ENCODE data around the gene TRAF2.
"Not testable (repeated sequence)": the region's sequence is repeated elsewhere in the genome, so short reads cannot be mapped to it uniquely, and the experiment has no call there.

Gene TRAF2

DNA sequence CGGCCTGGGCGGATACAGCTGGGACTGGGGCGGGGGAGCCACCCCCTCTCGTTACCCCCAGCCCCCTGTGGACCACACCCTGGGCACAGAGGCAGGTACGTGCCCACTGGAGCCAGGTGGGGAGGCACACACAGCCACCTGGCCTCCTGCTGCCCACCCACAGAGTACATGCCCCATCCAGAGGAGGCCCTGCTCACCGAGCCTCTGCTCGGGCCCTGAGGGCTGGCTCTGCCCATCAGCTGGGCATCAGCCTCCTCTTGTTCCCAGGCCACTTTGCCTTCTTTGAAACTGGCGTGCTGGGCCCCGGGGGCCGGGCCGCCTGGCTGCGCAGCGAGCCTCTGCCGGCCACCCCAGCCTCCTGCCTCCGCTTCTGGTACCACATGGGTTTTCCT is 27.9 kb upstream of the TRAF2 start:
- no peak for DNase-seq

DNA sequence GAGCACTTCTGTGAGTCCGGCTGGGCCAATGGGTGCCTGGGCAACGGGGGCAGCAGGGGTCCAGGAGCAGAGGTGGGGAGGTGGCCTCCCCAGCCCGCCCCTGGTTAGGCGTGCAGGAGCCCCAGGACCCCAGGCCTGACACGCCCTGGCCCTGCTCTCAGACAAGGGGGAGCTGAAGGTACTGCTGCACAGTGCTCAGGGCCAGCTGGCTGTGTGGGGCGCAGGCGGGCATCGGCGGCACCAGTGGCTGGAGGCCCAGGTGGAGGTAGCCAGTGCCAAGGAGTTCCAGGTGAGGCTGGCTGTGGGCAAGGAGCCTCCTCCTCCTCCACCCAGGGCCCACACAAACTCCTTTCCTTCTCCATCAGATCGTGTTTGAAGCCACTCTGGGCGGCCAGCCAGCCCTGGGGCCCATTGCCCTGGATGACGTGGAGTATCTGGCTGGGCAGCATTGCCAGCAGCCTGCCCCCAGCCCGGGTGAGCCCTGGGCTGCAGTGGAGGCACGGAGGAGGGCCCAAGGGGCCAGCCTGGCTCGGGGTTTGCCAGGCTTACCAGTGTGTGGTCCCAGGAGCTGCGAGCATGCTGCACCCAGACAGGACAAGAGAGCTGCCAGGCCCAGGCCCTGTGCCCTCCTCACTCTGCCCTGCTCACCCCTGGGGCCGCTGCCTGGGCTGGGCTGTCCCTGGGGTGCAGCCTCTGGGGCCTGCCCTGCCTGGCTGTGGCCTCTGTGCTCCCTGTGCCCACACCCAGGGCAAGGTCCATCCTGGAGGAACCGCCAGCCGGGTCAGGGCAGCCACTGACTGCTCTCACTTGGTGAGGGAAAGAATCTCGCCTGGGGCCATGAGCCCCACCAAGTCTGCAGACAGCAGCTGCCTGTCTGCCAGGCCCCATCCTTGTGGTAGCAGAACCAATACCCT is 27.2 kb upstream of the TRAF2 start:
- no peak for DNase-seq

DNA sequence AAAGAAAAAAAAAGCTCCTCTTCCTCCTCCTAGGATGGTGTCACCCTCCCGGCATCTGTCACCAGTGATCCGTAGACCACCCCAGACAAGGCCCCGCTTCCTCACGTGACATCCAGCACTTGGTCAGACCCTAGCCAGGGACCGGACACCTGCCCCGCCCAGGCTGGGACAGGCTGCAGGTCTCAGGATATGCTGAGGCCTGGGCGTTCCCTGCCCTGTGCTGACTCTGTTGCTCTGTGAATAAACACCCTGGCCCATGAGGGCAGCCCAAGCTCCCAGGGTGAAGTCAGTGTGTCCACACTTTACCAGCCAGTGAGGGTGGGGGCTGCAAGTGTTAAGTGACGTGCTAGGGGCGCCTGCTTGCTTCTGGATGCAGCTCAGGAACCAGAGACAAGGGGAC is 25.8 kb upstream of the TRAF2 start:
- no peak for DNase-seq

- DNase-seq, result no peak
Observed at GRCh38 chr9:136860933-136861873, 25.1 kb upstream of the TRAF2 start.

DNA sequence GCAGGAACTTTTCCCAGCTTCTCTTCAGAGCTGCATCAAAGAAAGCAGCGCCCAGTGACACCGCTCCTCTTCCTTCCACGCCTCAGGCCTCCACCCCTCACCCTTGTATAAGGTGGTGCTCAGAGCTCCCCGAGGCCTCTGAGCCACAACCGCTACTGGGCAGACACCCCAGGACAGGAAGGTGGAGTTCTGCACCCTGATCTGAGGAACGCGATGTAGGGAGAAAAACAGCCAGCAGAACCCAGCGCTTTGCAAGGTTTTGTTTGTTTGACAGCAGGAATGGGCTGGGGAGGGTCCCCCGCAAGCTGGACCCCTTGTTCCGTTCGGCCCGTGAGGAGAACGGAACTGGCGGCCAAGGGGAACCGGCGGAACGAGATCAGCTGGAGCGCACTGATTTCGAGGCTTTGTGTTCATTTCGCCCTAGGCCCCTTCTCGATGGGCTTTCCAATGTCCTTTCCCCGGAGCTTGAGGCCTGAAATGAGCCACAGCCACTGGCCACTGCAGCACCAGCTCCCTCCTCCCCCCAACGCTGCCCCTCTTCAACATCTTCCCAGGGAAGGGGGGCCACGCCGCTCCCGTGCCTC is 24.4 kb upstream of the TRAF2 start:
- DNase-seq, result no peak

DNA sequence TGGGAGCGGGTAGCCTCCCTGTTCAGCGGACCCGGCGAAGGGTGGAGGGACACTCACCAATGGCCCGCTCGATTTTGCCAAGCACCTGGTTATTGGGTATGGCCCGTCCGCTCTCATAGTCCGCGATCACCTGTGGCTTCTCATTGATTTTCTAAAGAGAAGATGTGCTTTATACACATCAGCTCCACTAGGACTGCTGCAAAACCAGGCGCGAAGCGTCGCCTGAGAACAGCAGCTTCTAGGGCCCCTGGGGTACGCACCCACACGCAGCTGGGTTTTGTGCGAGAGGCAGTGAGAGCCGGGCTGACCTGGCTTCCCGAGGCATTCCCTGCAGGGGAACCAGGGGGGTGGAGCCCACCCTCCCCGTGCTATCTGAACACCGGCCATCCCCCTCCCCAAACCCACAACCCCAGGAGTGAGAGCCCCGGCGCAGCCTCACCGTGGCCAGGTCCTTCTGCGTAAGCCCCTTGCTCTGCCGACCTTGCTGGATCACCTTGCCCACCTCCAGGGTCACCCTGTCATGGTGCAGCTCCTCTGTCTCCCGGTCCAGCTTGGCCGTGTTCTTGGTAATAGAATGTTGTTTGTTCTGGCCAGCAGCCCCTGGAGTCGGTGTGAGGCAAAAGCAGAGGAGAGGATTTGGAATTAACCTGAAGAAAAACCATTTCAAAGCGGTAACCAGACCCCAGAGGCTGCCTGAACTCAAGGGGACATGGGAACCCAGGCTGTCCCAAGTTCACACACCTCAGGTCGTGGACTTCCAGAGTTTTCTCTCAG is 23.3 kb upstream of the TRAF2 start:
- no peak for DNase-seq

GRCh38 chr9:136863623-136864273 is 22.6 kb upstream of the TRAF2 start:
- DNase-seq, result no peak

DNA sequence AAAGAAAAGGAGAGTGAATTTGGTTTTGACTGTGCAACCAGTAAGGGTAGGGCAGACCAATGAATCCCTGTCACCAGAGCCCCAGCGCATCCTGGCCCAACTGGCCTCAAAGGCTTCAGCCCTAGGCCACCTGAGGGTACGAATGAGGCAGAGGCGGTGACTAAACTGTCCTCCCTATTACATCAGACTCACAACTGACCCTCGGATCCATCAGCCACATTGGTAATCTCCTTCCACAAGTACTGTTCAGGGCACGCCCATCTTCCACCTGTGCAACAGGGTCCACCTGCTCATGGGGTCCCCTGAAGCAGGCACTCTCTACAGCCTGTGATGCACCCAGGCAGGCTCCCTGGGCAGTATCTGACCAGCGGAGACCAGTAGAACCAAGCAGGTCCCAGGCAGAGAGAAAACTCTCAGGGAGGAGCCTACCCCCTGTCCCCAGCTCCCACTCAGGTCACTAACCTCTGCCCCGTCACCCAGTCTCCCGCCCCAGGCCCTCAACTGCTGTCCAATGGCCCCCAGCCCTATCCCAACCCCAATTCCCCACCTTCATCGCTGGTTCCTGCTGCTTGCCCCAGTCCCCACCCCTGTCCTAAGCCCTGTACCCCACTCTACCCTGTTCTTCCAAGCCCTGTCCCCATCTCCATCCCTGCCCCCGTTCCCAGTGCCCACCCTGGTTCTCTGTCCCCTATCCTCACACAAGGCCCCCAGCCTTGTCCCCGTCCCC is 21.1 kb upstream of the TRAF2 start:
- DNase-seq, result no peak

- DNase-seq, result no peak
Observed at GRCh38 chr9:136865768-136866103, 20.6 kb upstream of the TRAF2 start.

- not testable (repeated sequence) for DNase-seq
Observed at GRCh38 chr9:136866898-136867421, 19.4 kb upstream of the TRAF2 start.

- DNase-seq, result no peak
Observed at GRCh38 chr9:136867480-136867879, 18.8 kb upstream of the TRAF2 start.

DNA sequence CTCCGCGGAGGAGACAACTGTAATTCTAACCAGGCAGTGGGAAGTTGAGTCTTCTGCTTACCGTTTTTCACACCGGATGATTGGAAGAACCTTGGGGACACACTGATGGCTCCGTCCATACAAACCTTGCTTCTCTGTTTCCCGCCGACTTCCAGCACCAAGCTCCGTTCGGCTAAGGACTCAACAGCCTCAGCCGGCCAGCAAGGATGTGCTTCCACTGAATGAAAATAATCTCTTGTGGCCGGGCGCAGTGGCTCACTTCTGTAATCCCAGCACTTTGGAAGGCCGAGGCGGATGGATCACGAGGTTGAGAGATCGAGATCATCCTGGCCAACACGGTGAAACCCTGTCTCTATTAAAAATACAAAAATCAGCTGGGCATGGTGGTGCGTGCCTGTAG is 18.4 kb upstream of the TRAF2 start:
- no peak for DNase-seq

- DNase-seq, result no peak
Observed at GRCh38 chr9:136868644-136869043, 17.7 kb upstream of the TRAF2 start.

DNA sequence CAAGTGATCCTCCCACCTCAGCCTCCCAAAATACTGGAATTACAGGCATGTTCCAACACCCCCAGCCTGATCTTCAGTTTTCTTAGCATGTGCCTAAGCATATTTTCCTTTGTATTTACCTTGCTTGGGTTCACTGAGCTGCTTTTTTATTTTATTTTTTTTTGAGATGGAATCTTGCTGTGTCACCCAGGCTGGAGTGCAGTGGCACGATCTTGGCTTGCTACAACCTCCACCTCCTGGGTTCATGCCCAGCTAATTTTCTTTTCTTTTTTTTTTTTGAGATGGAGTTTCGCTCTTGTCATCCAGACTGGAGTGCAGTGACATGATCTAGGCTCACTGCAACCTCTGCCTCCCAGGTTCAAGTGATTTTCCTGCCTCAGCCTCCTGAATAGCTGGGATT is 16.7 kb upstream of the TRAF2 start:
- DNase-seq, result not testable (repeated sequence)

GRCh38 chr9:136875155-136875554 is 11.2 kb upstream of the TRAF2 start:
- DNase-seq, result no peak

DNA sequence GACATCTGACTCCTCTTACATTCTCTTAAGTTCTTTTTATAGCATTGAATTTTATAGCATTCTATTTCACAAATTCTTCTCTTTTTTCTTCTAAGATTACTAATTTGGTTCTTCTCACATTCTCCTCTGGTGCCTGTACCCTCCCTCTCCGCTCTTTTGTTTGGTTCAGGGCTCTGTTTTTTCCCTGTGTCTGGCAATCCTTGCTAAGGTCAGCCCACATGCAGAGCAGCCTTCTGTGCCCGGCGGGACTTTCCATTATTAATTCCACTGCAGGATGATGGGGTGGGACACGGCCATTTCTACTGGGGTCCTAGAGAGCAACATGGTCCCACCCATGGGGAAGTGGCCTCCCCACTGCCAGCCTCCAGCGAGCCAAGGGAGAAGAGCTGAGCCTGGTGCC is 9.8 kb upstream of the TRAF2 start:
- no peak for DNase-seq

DNA sequence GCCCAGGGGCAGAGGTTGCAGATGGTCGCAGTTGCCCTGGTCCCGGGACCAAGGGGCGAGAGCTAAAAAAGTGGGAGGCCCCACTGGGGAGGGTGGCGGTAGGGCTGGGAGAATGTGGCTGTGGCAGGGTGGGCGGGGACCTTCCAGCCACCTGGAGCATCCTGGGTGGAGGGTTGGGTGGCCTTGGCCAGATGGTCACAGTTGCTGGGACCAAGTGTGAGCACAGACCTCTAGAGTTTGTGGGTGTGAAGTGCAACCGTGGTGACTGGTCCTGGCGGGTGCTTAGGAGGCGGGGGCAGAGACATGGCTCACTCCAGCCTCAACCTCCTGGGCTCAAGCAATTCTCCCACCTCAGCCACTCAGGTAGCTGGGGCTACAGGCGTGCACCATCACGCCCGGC is 5.7 kb upstream of the TRAF2 start:
- no peak for DNase-seq

GRCh38 chr9:136881691-136882108 is 4.6 kb upstream of the TRAF2 start:
- DNase-seq, result no peak

DNA sequence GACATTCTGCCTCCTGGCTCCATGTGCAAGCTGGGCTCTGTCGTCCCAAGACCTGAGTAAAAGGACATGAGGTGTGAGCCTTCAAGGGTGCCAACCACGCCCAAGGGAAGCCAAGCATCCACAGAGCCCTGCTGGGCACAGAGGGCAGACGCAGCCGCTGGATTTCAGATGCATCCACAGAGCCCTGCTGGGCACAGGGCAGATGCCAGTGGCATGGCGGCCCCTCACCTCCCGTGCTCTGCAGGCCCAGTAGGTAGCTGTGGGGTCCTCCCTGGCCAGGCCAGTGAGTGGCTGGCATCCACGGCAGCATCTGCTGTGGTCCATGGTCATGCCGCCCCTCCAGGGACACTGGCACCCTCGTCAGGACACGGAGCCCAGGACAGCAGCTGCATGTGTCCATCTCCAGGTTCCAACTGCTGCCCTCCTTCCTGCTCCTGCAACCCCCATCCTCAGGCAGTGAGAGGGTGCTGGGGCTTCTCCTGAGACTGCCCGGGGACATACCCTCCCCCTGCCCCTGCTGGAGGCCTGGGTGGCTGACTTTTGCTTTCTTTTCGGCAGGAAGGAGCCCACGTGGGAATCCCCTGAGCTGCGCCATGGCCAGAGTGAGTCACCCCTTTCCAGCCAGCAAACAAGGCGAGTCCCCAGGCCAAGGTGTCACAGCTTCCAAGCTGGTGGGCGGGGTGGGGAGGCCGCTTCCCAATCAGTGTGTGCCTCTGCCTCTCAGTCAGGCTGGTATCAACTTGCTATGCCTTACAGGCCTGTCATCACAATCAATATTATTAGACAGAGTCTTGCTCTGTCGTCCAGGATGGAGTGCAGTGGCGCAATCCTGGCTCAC is 4.0 kb upstream of the TRAF2 start:
- DNase-seq, result no peak

DNA sequence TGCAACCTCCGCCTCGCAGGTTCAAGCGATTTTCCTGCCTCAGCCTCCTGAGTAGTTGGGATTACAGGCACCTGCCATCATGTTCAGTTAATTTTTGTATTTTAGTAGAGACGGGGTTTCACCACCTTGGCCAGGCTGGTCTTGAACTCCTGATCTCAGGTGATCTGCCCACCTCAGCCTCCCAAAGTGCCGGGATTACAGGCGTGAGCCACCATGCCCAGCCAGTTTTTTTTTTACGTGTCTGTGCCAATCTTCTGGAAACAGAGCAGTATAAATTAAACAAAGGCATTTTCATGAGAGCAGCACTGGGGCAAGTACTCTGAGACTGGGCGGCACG is 3.4 kb upstream of the TRAF2 start:
- DNase-seq, result not testable (repeated sequence)

All from NCI-H2081 treated with DMSO at 0.1 percent for 48 hours (cell line).